HCT116 (cell line): Measurements from ENCODE around the gene RPTOR. TPM values are rescaled to one million over a fixed set of nuclear protein-coding genes. Genes with fewer than 3 reads are reported as not detected.

Source experiments
- ATAC-seq: fragments of 200-7000 bp; cut with Tn5 transposase; 2 replicates; pipeline ENCODE4 v1.9.1; 2020; ENCODE audit warnings: mild to moderate bottlenecking, moderate library complexity
- BruUV-seq: library from RNA; stranded (reverse); fragments of 400-500 nt; replicated peaks from 2 replicates; lab custom pipeline; 2021; lab: Mats Ljungman, UMichigan
- CTCF ChIA-PET: fragments of 300-600 bp; sonication (Branson Sonifier 250); formaldehyde crosslinking; loops from one replicate; lab custom pipeline; 2021; ENCODE audit warnings: antibody characterized with exemption; lab: Charles Lee
- POLR2A ChIA-PET: fragments of 300-600, 350-600 bp; sonication (Branson Sonifier 250); formaldehyde crosslinking; loops from one replicate; lab custom pipeline; 2021; ENCODE audit warnings: antibody characterized with exemption; lab: Charles Lee
- RAD21 ChIA-PET, 2 experiments: fragments of 300-600 bp; sonication (Branson Sonifier 250); formaldehyde crosslinking; loops; one replicate each; lab custom pipeline; 2023; ENCODE audit warnings: low total read pairs in 2 of 2; ENCODE audit not compliant: uncharacterized antibody in 2 of 2, unreplicated experiment in 2 of 2, low non-redundant PET in 1 of 2; lab: Charles Lee
- DNase-seq: peaks from one replicate; pipeline ENCODE4 v3.0.0-alpha.2; 2010; ENCODE audit warnings: low read depth, low spot score
- H2AFZ ChIP-seq: fragments of 200-600 bp; shearing (Covaris generic), sonication (generic); 2 replicates; pipeline ENCODE4 v1.6.1; 2017; ENCODE audit warnings: low read depth, mixed run types, mixed read lengths, antibody characterized with exemption, low read length; ENCODE audit not compliant: poor library complexity, severe bottlenecking
- H3K27ac ChIP-seq: 2 replicates; pipeline ENCODE4 v1.5.1; 2012; ENCODE audit warnings: low read depth, low read length
- H3K27me3 ChIP-seq: fragments of 200-600 bp; sonication (generic); 2 replicates; pipeline ENCODE4 v1.6.1; 2016; ENCODE audit warnings: mixed run types, low read length, mixed read lengths; ENCODE audit not compliant: insufficient read depth
- H3K36me3 ChIP-seq, 2 experiments: fragments of 200-500 bp in 1 of 2; fragments of 200-600 bp in 1 of 2; sonication (Bioruptor generic) in 1 of 2; sonication (generic) in 1 of 2; 2 replicates each; pipeline versions ENCODE4 v1.5.1 to v1.6.1; 2014 to 2016; ENCODE audit warnings: low read length in 2 of 2, inconsistent platforms in 1 of 2, mixed read lengths in 1 of 2, mixed run types in 1 of 2; ENCODE audit not compliant: insufficient read depth in 2 of 2, control insufficient read depth in 1 of 2
- H3K4me1 ChIP-seq, 2 experiments: fragments of 200-600 bp in 1 of 2; sonication (generic) in 1 of 2; 2 replicates each; pipeline versions ENCODE4 v1.5.1 to v1.6.1; 2012 to 2017; ENCODE audit warnings: low read length in 2 of 2, inconsistent platforms in 1 of 2, mild to moderate bottlenecking in 1 of 2, mixed read lengths in 1 of 2, mixed run types in 1 of 2, moderate library complexity in 1 of 2; ENCODE audit not compliant: insufficient read depth in 2 of 2, control insufficient read depth in 1 of 2
- H3K4me2 ChIP-seq: fragments of 200-600 bp; sonication (generic); 2 replicates; pipeline ENCODE4 v1.6.1; 2017; ENCODE audit warnings: mixed run types, low read length, mixed read lengths
- H3K4me3 ChIP-seq, 2 experiments: fragments of 200-600 bp in 1 of 2; sonication (generic) in 1 of 2; replicated peaks in 1 of 2; 2 replicates each; pipeline ENCODE4 v1.5.1; 2011 to 2016; ENCODE audit warnings: low read length in 2 of 2, control low read depth in 1 of 2, low read depth in 1 of 2, mild to moderate bottlenecking in 1 of 2, mixed read lengths in 1 of 2, mixed run types in 1 of 2
- H3K79me2 ChIP-seq: fragments of 200-600 bp; sonication (generic); 2 replicates; pipeline ENCODE4 v1.6.1; 2017; ENCODE audit warnings: mild to moderate bottlenecking, mixed run types, low read length, moderate library complexity, mixed read lengths; ENCODE audit not compliant: insufficient read depth
- H3K9ac ChIP-seq: fragments of 200-600 bp; sonication (generic); 2 replicates; pipeline ENCODE4 v1.6.1; 2016; ENCODE audit warnings: low read length, mixed read lengths
- H3K9me2 ChIP-seq: fragments of 200-600 bp; sonication (generic), shearing (Covaris generic); 2 replicates; pipeline ENCODE4 v1.6.1; 2017; ENCODE audit warnings: mixed run types, mild to moderate bottlenecking, moderate library complexity; ENCODE audit not compliant: insufficient read depth
- H3K9me3 ChIP-seq, 2 experiments: fragments of 200-500 bp in 1 of 2; fragments of 200-600 bp in 1 of 2; sonication (Bioruptor generic) in 1 of 2; sonication (generic) in 1 of 2; 2 replicates each; pipeline ENCODE4 v1.6.1; 2014 to 2017; ENCODE audit warnings: low read length in 2 of 2, mixed read lengths in 2 of 2, inconsistent platforms in 1 of 2, low read depth in 1 of 2, mild to moderate bottlenecking in 1 of 2, mixed run types in 1 of 2, moderate library complexity in 1 of 2; ENCODE audit not compliant: control insufficient read depth in 1 of 2, insufficient read depth in 1 of 2
- H4K20me1 ChIP-seq: fragments of 200-600 bp; sonication (generic), shearing (Covaris generic); 2 replicates; pipeline ENCODE4 v1.6.1; 2017; ENCODE audit warnings: mixed run types, mild to moderate bottlenecking, moderate library complexity; ENCODE audit not compliant: insufficient read depth
- CBX3 ChIP-seq: IDR thresholded peaks from 2 replicates; pipeline ENCODE4 v1.6.1; 2012; ENCODE audit warnings: low read depth
- CEBPB ChIP-seq: IDR thresholded peaks from 2 replicates; pipeline ENCODE4 v1.6.1; 2012; ENCODE audit warnings: low read depth
- EGR1 ChIP-seq: IDR thresholded peaks from 2 replicates; pipeline ENCODE4 v1.6.1; 2012; ENCODE audit warnings: low read depth
- ELF1 ChIP-seq: IDR thresholded peaks from 2 replicates; pipeline ENCODE4 v1.6.1; 2012; ENCODE audit warnings: low read depth, borderline replicate concordance
- EZH2phosphoT487 ChIP-seq: fragments of 200-600 bp; IDR thresholded peaks from 2 replicates; pipeline ENCODE4 v1.6.1; 2018; ENCODE audit warnings: antibody characterized with exemption, borderline replicate concordance
- FOSL1 ChIP-seq: IDR thresholded peaks from 2 replicates; pipeline ENCODE4 v1.6.1; 2012; ENCODE audit warnings: low read depth
- JUND ChIP-seq: IDR thresholded peaks from 2 replicates; pipeline ENCODE4 v1.6.1; 2012
- POLR2AphosphoS5 ChIP-seq: IDR thresholded peaks from 2 replicates; pipeline ENCODE4 v1.6.1; 2011; ENCODE audit warnings: mild to moderate bottlenecking, low read depth, low read length, moderate library complexity
- REST ChIP-seq: IDR thresholded peaks from 2 replicates; pipeline ENCODE4 v1.6.1; 2012; ENCODE audit warnings: low read depth
- SIN3A ChIP-seq: IDR thresholded peaks from 2 replicates; pipeline ENCODE4 v1.6.1; 2012; ENCODE audit warnings: low read depth
- SP1 ChIP-seq: IDR thresholded peaks from 2 replicates; pipeline ENCODE4 v1.6.1; 2012; ENCODE audit warnings: low read depth
- SRF ChIP-seq: IDR thresholded peaks from 2 replicates; pipeline ENCODE4 v1.6.1; 2012; ENCODE audit warnings: low read depth
- TCF7L2 ChIP-seq: IDR thresholded peaks from 2 replicates; pipeline ENCODE4 v1.7.0; 2011; ENCODE audit warnings: borderline replicate concordance, inconsistent platforms; ENCODE audit not compliant: insufficient read depth, insufficient read length; ENCODE audit errors: extremely low read depth
- YY1 ChIP-seq: IDR thresholded peaks from 2 replicates; pipeline ENCODE4 v1.6.1; 2011; ENCODE audit warnings: low read length, low read depth, moderate library complexity, mild to moderate bottlenecking; ENCODE audit not compliant: insufficient replicate concordance; ENCODE audit errors: extremely low read depth
- ZFX ChIP-seq: fragments of 450-650 bp; IDR thresholded peaks from 2 replicates; pipeline ENCODE4 v1.6.1; 2017
- ZNF274 ChIP-seq: fragments of 200-500 bp; sonication (Bioruptor generic); IDR thresholded peaks from 2 replicates; pipeline ENCODE4 v1.6.1; 2014; ENCODE audit warnings: mild to moderate bottlenecking, low read depth, low read length, inconsistent platforms
- intact Hi-C: fragments of 100-400 bp; cut with micrococcal nuclease; formaldehyde crosslinking; loops from 2 replicates; pipeline ENCODE4 v1.10.0; 2022
- total RNA-seq: library from RNA; stranded (reverse); gene quantifications from one replicate; pipeline ENCODE4 v1.2.1, GENCODE V29; 2021; ENCODE audit not compliant: unreplicated experiment
- TF ChIP-seq, protein P1 (sequence below), 3 experiments: fragments of 200-600 bp in 1 of 3; sonication (generic) in 1 of 3; IDR thresholded peaks in 2 of 3; conservative IDR thresholded peaks in 1 of 3; 2 replicates each; pipeline ENCODE4 v1.5.1; 2012 to 2017; ENCODE audit warnings: low read depth in 2 of 3, low read length in 2 of 3, antibody characterized with exemption in 1 of 3, borderline replicate concordance in 1 of 3, control low read depth in 1 of 3, mild to moderate bottlenecking in 1 of 3, mixed read lengths in 1 of 3, mixed run types in 1 of 3, moderate library complexity in 1 of 3; ENCODE audit not compliant: insufficient read depth in 1 of 3
- TF ChIP-seq, protein P2 (sequence below): IDR thresholded peaks from 2 replicates; pipeline ENCODE4 v1.6.1; 2012

The RPTOR gene
- total RNA-seq, 1 experiment from 2014 or later = 69.5 TPM

DNA sequence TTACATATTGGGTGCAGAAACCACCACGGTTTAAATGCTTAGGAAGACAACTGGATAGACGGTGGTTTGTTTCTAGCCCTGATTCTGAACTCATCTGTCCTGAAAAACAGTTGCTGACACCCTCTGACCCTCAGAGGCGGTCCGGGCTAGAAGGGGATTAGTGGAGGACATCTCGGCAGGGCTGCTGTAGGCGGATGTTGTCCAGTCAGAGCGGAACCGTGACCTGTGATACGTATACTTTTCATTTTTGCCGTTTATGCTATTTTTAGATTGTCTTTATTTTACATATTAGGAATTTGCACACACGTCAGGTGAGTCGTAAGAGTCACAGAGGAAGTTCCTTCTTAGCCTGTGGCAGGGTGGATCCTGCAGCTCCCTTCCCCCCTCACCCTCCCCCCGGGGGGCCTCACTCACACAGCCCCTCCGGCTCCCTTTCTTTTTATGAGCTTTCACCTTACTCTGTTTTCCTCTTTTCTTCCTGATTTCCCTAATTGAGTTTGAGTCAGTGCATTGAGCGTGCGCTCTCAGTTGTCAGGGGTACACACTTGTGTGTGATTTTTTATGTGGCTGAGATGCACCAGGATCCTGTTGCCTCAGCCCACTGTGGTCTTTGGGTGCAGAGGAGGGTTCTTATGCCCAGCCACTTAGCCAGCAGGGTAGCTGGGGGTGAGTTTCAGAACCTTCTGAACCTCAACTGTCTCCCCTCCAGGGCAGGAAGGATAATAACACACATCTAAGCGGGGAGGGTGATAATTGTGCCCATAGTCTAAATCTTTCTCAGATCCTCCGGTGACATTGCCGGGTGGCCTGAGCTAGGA is 236.0 kb downstream of the RPTOR start (continued):
- TF ChIP-seq EGR1 (no peak), CBX3 (no peak), JUND (no peak), POLR2AphosphoS5 (no peak), REST (no peak), ELF1 (no peak), CEBPB (no peak), SP1 (no peak), EZH2phosphoT487 (no peak)

DNA sequence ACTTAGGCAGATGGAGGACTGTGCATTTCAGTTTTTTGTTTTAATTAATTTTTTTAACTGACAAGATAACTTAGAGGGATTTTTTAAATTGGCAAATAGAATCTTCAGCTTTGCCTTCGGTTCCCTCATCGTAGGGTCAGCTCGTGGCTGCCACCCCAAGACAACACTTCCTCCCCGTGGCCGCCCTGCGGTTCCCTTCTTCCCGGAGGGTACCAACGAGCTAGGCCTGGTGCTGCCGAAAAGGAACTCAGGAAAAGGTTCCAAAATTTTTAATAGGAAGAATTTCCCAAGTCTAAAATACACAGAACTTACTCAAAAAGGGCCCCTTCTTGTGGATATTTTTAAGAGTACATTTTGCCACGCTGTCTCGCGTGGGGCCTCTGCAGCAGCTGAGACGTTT is 236.6 kb downstream of the RPTOR start:
- H3K79me2 ChIP-seq = no peaks in the 10 kb centered on the region; the same call in 1 of the 2 replicates
- H3K36me3 ChIP-seq = no peaks in the 10 kb centered on the region
- no peaks in the 10 kb centered on the region for H3K9me2 ChIP-seq
- no peak overlapping the region for H3K4me2 ChIP-seq
- intact Hi-C loops = no loop called here
- RAD21 ChIA-PET = no interaction called here
- H3K27ac ChIP-seq = no peak overlapping the region
- POLR2A ChIA-PET = no interaction called here
- ATAC-seq (no peak), DNase-seq (no peak)
- H3K9ac ChIP-seq = no peak overlapping the region
- no peaks in the 10 kb centered on the region for H3K9me3 ChIP-seq
- no peak overlapping the region for H3K4me3 ChIP-seq
- no peaks in the 10 kb centered on the region for H3K27me3 ChIP-seq
- TF ChIP-seq FOSL1 (no peak), ZNF274 (no peak), SIN3A (no peak), JUND (no peak), YY1 (no peak), SRF (no peak), CEBPB (no peak), CBX3 (no peak), TCF7L2 (no peak), ZFX (no peak)
- TF ChIP-seq, protein P1, sequence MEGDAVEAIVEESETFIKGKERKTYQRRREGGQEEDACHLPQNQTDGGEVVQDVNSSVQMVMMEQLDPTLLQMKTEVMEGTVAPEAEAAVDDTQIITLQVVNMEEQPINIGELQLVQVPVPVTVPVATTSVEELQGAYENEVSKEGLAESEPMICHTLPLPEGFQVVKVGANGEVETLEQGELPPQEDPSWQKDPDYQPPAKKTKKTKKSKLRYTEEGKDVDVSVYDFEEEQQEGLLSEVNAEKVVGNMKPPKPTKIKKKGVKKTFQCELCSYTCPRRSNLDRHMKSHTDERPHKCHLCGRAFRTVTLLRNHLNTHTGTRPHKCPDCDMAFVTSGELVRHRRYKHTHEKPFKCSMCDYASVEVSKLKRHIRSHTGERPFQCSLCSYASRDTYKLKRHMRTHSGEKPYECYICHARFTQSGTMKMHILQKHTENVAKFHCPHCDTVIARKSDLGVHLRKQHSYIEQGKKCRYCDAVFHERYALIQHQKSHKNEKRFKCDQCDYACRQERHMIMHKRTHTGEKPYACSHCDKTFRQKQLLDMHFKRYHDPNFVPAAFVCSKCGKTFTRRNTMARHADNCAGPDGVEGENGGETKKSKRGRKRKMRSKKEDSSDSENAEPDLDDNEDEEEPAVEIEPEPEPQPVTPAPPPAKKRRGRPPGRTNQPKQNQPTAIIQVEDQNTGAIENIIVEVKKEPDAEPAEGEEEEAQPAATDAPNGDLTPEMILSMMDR (IDR thresholded peaks at IDR 0.05 in 2 of 3, conservative IDR thresholded peaks at IDR 0.05 in 1 of 3; ENCODE audit: borderline replicate concordance in 1 of 3, insufficient read depth in 1 of 3, low read depth in 2 of 3, low read length in 2 of 3) = no peak
- TF ChIP-seq, protein P2, sequence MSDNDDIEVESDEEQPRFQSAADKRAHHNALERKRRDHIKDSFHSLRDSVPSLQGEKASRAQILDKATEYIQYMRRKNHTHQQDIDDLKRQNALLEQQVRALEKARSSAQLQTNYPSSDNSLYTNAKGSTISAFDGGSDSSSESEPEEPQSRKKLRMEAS = no peak
- TF ChIP-seq, all 23 proteins: peak for 0
- Histone ChIP-seq H2AFZ (no peak overlapping the region), H3K4me1 (peaks cover 23 to 45% of the 10 kb centered on the region in 2 experiments), H4K20me1 (no peaks in the 10 kb centered on the region)
- no TSS peak for BruUV-seq
- CTCF ChIA-PET = no interaction called here
